ENCODE results near the gene CFAP20DC. TPM values are rescaled to one million over a fixed set of nuclear protein-coding genes. Genes with fewer than 3 reads are reported as not detected.

The CFAP20DC gene
- total RNA-seq, 6 donors from 2014 or later: 0.30 to 4.3 (median 0.37) TPM; not detected in 1

- Histone ChIP-seq H3K4me1 (no peaks in the 10 kb centered on the region), H3K9me3 (no peaks in the 10 kb centered on the region), H3K4me3 (no peak overlapping the region), H3K27ac (no peak overlapping the region), H3K36me3 (no peaks in the 10 kb centered on the region), H3K27me3 (no peaks in the 10 kb centered on the region)
- ATAC-seq (ENCODE audit: low FRiP score in 2 of 2): no peak
- no peak for DNase-seq
- TF ChIP-seq EP300 (IDR thresholded peaks at IDR 0.05) (no peak), CTCF (IDR thresholded peaks at IDR 0.05) (no peak), POLR2A (IDR thresholded peaks at IDR 0.05) (no peak), POLR2AphosphoS5 (IDR thresholded peaks at IDR 0.05) (no peak)
- WGBS, 2 donors: 62 to 70% methylated on average over 2 of the region's 2 CpGs
These were observed 251.5 kb downstream of the CFAP20DC start for GRCh38 chr3:58798312-58798711.

GRCh38 chr3:58794750-58795149 is 255.1 kb downstream of the CFAP20DC start:
- H3K36me3 ChIP-seq: no peaks in the 10 kb centered on the region

GRCh38 chr3:58793938-58794337 is 255.9 kb downstream of the CFAP20DC start:
- Histone ChIP-seq H3K36me3 (no peaks in the 10 kb centered on the region), H3K4me3 (no peak overlapping the region), H3K9me3 (no peaks in the 10 kb centered on the region), H3K4me1 (no peaks in the 10 kb centered on the region), H3K27ac (no peak overlapping the region), H3K27me3 (no peaks in the 10 kb centered on the region)
- no peak for TF ChIP-seq POLR2AphosphoS5 (IDR thresholded peaks at IDR 0.05)
- no peak for TF ChIP-seq POLR2A (IDR thresholded peaks at IDR 0.05)
- TF ChIP-seq CTCF (IDR thresholded peaks at IDR 0.05): no peak
- no peak for TF ChIP-seq EP300 (IDR thresholded peaks at IDR 0.05)
- WGBS, 2 donors: 93% methylated on average over 3 of the region's 3 CpGs
- ATAC-seq (ENCODE audit: low FRiP score in 2 of 2): no peak
- DNase-seq: no peak

More at GRCh38 chr3:58794750-58795149, 255.1 kb downstream of the CFAP20DC start:
- H3K27me3 ChIP-seq: no peaks in the 10 kb centered on the region
- no peak for ATAC-seq (ENCODE audit: low FRiP score in 2 of 2)
- H3K4me1 ChIP-seq: no peaks in the 10 kb centered on the region
- DNase-seq: no peak
- H3K27ac ChIP-seq: no peak overlapping the region
- WGBS, 2 donors: 93 to 98% methylated on average over 4 of the region's 4 CpGs
- no peak overlapping the region for H3K4me3 ChIP-seq
- H3K9me3 ChIP-seq: no peaks in the 10 kb centered on the region
- TF ChIP-seq POLR2AphosphoS5 (IDR thresholded peaks at IDR 0.05): no peak
- no peak for TF ChIP-seq CTCF (IDR thresholded peaks at IDR 0.05)
- TF ChIP-seq EP300 (IDR thresholded peaks at IDR 0.05): no peak
- TF ChIP-seq POLR2A (IDR thresholded peaks at IDR 0.05): no peak

GRCh38 chr3:58792921-58793451 is 256.8 kb downstream of the CFAP20DC start:
- no peaks in the 10 kb centered on the region for H3K9me3 ChIP-seq
- H3K27me3 ChIP-seq: no peaks in the 10 kb centered on the region
- H3K36me3 ChIP-seq: no peaks in the 10 kb centered on the region
- H3K4me1 ChIP-seq: no peaks in the 10 kb centered on the region
- 56 to 77% methylated on average over 2 of the region's 2 CpGs for WGBS, 2 donors
- no peak overlapping the region for H3K4me3 ChIP-seq
- H3K27ac ChIP-seq: no peak overlapping the region
- DNase-seq (no peak), ATAC-seq (ENCODE audit: low FRiP score in 2 of 2) (no peak)
- no peak for TF ChIP-seq POLR2AphosphoS5 (IDR thresholded peaks at IDR 0.05)
- TF ChIP-seq EP300 (IDR thresholded peaks at IDR 0.05): no peak
- no peak for TF ChIP-seq POLR2A (IDR thresholded peaks at IDR 0.05)
- no peak for TF ChIP-seq CTCF (IDR thresholded peaks at IDR 0.05)

GRCh38 chr3:58789385-58789784 is 260.4 kb downstream of the CFAP20DC start:
- no peaks in the 10 kb centered on the region for H3K36me3 ChIP-seq
- no peak for ATAC-seq (ENCODE audit: low FRiP score in 2 of 2)
- no peak for DNase-seq

More at GRCh38 chr3:58789385-58789784, 260.4 kb downstream of the CFAP20DC start:
- H3K27ac ChIP-seq: no peak overlapping the region
- no peak overlapping the region for H3K4me3 ChIP-seq
- no peak for TF ChIP-seq EP300 (IDR thresholded peaks at IDR 0.05)
- TF ChIP-seq POLR2AphosphoS5 (IDR thresholded peaks at IDR 0.05): no peak
- no peaks in the 10 kb centered on the region for H3K27me3 ChIP-seq
- H3K4me1 ChIP-seq: no peaks in the 10 kb centered on the region
- H3K9me3 ChIP-seq: no peaks in the 10 kb centered on the region
